ENCODE measurements around the gene CACNA1D.

The CACNA1D gene

DNA sequence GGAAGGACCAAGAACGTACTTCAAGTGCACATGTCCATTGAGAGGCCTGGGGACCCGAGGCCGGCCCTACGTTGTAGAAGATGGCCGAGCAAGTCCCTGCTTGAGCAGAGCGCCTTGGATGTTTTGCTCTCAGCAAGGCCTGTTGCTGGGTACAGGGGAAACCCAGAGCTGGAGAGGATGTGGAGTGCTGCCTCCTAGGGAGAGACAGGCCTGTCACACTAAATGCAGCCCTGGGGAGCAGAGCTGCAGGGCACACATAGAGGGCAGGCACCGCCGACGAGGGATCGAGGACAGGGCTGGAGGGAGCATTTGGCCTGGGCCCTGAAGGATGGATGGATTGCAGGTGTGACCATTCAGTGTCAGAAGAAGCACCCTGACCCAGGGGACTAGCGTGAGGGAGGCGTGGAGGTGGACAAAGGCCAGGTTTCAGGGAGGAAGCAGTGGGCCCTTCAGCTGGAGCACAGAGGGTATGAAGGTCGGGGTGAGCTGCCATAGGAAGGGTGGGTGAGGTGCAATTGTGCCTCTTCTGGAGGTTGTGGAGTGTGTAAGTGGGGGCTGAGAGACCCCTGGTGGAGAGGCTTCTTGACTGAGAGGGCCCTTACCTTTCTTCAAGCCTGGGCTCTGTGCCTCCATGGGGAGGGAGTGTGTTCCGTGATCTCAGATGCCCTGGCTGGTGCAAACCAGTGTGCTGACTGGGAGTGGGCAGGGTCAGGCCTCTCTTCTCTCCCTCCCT, 209.4 kb downstream of the CACNA1D start:
- TF ChIP-seq, protein P1, sequence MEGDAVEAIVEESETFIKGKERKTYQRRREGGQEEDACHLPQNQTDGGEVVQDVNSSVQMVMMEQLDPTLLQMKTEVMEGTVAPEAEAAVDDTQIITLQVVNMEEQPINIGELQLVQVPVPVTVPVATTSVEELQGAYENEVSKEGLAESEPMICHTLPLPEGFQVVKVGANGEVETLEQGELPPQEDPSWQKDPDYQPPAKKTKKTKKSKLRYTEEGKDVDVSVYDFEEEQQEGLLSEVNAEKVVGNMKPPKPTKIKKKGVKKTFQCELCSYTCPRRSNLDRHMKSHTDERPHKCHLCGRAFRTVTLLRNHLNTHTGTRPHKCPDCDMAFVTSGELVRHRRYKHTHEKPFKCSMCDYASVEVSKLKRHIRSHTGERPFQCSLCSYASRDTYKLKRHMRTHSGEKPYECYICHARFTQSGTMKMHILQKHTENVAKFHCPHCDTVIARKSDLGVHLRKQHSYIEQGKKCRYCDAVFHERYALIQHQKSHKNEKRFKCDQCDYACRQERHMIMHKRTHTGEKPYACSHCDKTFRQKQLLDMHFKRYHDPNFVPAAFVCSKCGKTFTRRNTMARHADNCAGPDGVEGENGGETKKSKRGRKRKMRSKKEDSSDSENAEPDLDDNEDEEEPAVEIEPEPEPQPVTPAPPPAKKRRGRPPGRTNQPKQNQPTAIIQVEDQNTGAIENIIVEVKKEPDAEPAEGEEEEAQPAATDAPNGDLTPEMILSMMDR (IDR thresholded peaks at IDR 0.05), result no peak
- no peak for TF ChIP-seq ZFX (IDR thresholded peaks at IDR 0.05; ENCODE audit: borderline replicate concordance)
- H3K27ac ChIP-seq, result no peak overlapping the region

DNA sequence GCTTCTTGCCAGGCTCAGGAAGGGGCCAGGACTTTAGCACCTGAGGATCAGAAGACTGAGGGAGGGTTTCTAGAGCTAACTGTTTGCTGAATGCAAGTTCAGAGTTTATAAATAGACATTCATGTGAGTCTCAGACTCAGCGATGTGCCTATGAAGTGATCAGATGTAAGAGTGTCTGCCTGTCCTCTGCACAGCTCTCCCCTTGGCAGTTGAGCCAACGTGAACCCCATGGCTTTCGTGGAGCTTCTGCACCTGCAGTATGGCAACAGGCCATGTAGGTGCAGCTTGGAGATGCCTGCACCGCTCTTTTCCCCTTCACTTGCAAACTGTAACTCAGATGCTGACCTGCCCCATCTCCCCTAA, 209.9 kb downstream of the CACNA1D start:
- TF ChIP-seq, protein P1 (IDR thresholded peaks at IDR 0.05), result no peak
- no peak for TF ChIP-seq ZFX (IDR thresholded peaks at IDR 0.05; ENCODE audit: borderline replicate concordance)
- H3K27ac ChIP-seq, result no peak overlapping the region

DNA sequence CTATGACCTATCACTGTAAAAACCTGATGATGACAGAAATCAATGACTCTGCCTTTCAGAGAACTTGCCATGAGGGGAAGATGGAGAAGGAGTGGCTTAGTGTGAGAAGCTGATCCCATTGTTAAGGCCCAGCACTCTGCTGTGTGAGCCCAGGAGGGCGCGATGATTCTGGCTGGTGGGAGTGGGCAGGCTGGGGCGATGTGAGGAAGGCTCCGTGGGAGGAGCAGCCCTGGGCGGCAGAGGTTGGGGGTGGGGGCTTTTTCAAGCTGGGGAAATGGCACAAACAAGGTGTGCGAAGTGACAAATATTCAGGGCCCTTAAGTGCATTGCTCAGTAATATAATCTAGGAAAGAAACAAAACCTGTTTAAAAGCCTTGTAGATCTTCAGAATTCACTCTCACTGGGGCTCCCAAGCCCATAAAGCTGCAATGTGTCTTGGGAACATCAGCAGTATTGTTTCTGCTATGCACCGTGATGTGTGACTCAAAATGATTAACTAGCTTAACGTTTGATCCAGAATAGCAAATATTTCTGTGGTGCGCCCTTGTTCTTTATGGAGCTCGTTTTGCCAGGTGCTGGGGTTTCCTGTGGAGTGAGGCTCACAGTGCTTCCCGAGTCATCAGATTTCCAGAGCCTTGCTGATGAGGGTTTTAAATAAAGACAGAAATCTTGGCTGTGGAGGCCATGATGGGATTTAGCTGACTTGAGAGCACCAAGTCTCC, 210.8 kb downstream of the CACNA1D start:
- TF ChIP-seq ZFX (IDR thresholded peaks at IDR 0.05; ENCODE audit: borderline replicate concordance), result no peak
- TF ChIP-seq, protein P1 (IDR thresholded peaks at IDR 0.05), result no peak
- H3K27ac ChIP-seq, result no peak overlapping the region

DNA sequence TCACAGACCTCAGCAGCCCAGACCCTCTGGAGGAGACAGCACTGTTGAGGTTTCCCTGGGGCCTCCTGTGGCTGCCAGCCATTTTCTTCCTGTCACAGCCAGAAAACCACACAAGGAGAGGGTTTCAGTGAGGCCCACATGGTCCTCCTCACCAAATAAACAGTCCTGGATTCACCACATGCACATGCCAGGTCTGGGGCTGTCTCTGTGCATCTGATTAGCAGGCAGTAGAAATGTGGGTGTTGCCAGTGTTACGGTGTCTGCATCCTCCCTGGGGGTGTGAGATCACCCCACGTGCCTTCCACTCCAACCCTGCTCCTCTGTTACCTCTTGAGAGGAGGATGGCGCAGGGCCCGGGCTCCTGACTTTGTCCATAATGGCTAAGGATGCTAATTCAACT, 211.4 kb downstream of the CACNA1D start:
- H3K27ac ChIP-seq, result no peak overlapping the region
- no peak for TF ChIP-seq ZFX (IDR thresholded peaks at IDR 0.05; ENCODE audit: borderline replicate concordance)
- TF ChIP-seq, protein P1 (IDR thresholded peaks at IDR 0.05), result no peak

DNA sequence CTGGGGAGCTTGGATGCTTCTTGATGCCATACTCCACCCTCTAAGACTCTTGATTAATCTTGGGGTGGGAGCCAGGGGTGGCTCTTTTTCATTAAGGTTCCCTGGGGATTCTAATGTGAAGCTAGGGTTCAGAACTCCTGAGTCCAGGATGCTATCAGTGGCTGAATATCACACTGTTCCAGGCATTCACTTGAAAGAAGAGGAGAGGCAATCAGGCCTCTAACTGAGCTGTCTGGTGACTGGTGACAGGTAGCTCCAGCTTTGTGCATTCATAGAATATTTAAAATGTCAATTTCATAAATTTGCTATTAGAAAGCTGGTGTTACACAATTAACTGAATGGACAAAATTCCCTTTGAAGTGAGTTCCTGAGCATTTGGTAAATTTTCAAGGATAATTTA, 212.8 kb downstream of the CACNA1D start:
- H3K27ac ChIP-seq, result no peak overlapping the region
- TF ChIP-seq ZFX (IDR thresholded peaks at IDR 0.05; ENCODE audit: borderline replicate concordance), result no peak
- TF ChIP-seq, protein P1 (IDR thresholded peaks at IDR 0.05), result no peak

DNA sequence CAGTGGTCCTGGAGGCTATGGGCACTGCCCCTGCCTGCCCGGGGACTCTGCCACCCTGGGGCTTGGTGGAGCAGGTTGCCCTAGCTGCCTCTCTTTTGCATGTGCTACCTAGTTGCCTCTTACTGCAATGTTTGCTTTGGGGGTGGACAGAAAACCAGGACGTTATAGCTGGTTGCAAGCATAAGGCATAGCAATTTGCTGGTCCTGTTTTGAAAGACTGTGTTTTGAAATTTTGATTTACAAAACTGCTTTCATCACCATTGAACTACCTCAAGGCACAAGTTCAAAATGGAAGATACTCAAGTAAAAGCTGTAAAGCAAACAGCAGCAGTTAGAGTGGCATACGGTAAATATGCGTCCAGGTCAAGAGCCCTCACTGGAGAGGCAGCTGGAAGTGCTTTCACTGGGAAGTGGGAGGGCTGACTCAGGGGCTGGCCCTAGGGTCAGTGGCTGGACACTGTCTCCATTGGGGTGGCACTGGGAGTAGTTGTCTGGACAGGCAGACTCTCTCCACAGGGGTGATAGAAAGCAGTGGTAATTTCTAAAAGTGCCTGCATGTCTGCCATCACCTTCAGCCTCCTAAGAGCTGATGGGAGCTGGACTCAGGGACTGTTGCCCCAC, 213.7 kb downstream of the CACNA1D start:
- no peak overlapping the region for H3K27ac ChIP-seq
- TF ChIP-seq, protein P1 (IDR thresholded peaks at IDR 0.05), result no peak
- TF ChIP-seq ZFX (IDR thresholded peaks at IDR 0.05; ENCODE audit: borderline replicate concordance), result no peak

DNA sequence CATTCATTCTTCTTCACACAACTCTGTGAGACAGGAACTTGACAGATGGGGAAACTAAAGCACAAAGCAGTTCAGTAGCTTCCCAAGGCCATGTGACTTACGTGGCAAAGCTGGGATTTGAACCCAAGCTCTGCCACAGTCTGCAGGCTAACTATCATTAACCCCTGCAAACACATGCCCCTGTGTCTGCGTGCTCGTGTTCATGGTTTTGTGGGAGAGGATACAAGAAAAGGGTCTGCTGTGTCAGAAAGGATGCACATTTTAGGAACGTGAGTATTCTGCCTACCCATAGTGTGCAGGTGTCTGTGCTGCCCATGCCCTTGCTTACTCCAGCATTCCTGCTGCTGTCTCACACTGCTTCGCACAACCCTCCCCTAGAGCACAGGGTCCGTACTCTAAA, 214.8 kb downstream of the CACNA1D start:
- H3K27ac ChIP-seq, result no peak overlapping the region
- TF ChIP-seq ZFX (IDR thresholded peaks at IDR 0.05; ENCODE audit: borderline replicate concordance), result no peak
- TF ChIP-seq, protein P1 (IDR thresholded peaks at IDR 0.05), result no peak
